K562 (cell line): ENCODE results near the gene TERT. TPM values are rescaled to one million over a fixed set of nuclear protein-coding genes. Genes with fewer than 3 reads are reported as not detected.

Experiments used
- ATAC-seq: fragments of 200-7000 bp; cut with Tn5 transposase; 3 replicates; pipeline ENCODE4 v1.9.1; 2020; ENCODE audit warnings: moderate library complexity
- BruUV-seq: library from RNA; stranded (reverse); fragments of 400-500 nt; replicated peaks from 2 replicates; lab custom pipeline; 2021; lab: Mats Ljungman, UMichigan
- CTCF ChIA-PET: fragments of 300-600 bp; formaldehyde crosslinking; extraction: SDS; loops from one replicate; lab custom pipeline; 2021; ENCODE audit warnings: low intra/inter-chr PET ratio; lab: Yijun Ruan, JAX
- POLR2A ChIA-PET: fragments of 300-600, 350-650 bp; sonication (Branson Sonifier 250); formaldehyde crosslinking; extraction: SDS; loops from one replicate; lab custom pipeline; 2021; ENCODE audit warnings: antibody characterized with exemption, inconsistent platforms; lab: Yijun Ruan, JAX
- DNase-seq, 4 experiments: peaks; one replicate each; pipeline versions ENCODE4 v3.0.0 to v3.0.0-alpha.2; 2011 to 2018; ENCODE audit warnings: low spot score in 3 of 4, mixed read lengths in 3 of 4; ENCODE audit errors: extremely low read depth in 1 of 4
- FAIRE-seq: peaks from 2 replicates; lab custom pipeline; 2011; peaks lifted over from hg19 to GRCh38; lab: Jason Lieb, UNC
- H2AFZ ChIP-seq: 2 replicates; pipeline ENCODE4 v1.6.0; 2011; ENCODE audit warnings: low read depth, low read length, control low read depth, inconsistent platforms
- H3K27ac ChIP-seq: fragments of 200-600 bp; 3 replicates; pipeline ENCODE4 v1.8.0; 2011; ENCODE audit warnings: low read depth, mild to moderate bottlenecking, control low read depth, inconsistent platforms, low read length, moderate library complexity, mixed read lengths; ENCODE audit errors: extremely low read depth
- H3K27me3 ChIP-seq, 2 experiments: fragments of 300-600 bp in 1 of 2; 2 replicates in 1 of 2; 3 replicates in 1 of 2; pipeline versions ENCODE4 v1.6.0 to v1.8.0; 2011; ENCODE audit warnings: inconsistent platforms in 2 of 2, low read length in 2 of 2, mild to moderate bottlenecking in 1 of 2, mixed read lengths in 1 of 2, moderate library complexity in 1 of 2; ENCODE audit not compliant: control insufficient read depth in 2 of 2, insufficient read depth in 2 of 2
- H3K36me3 ChIP-seq: fragments of 300-600 bp; 3 replicates; pipeline ENCODE4 v1.8.0; 2011; ENCODE audit warnings: mild to moderate bottlenecking, low read length, inconsistent platforms; ENCODE audit not compliant: control insufficient read depth, insufficient read depth
- H3K4me1 ChIP-seq, 2 experiments: fragments of 200-600 bp in 1 of 2; replicated peaks in 1 of 2; 2 replicates in 1 of 2; 3 replicates in 1 of 2; pipeline versions ENCODE4 v1.5.1 to v1.8.0; 2011; ENCODE audit warnings: inconsistent platforms in 2 of 2, low read length in 2 of 2, mild to moderate bottlenecking in 1 of 2, mixed read lengths in 1 of 2, moderate library complexity in 1 of 2; ENCODE audit not compliant: control insufficient read depth in 2 of 2, insufficient read depth in 2 of 2
- H3K4me2 ChIP-seq: 2 replicates; pipeline ENCODE4 v1.6.1; 2011; ENCODE audit warnings: low read length, control low read depth, inconsistent platforms, mixed read lengths; ENCODE audit not compliant: insufficient read depth
- H3K4me3 ChIP-seq: fragments of 200-600 bp; sonication (generic), shearing (Covaris generic); 2 replicates; pipeline ENCODE4 v1.5.1; 2016; ENCODE audit warnings: control low read depth, inconsistent platforms
- H3K79me2 ChIP-seq: fragments of 200-600 bp; 3 replicates; pipeline ENCODE4 v1.8.0; 2011; ENCODE audit warnings: low read length, inconsistent platforms; ENCODE audit not compliant: control insufficient read depth, insufficient read depth
- H3K9ac ChIP-seq, 2 experiments: 2 replicates each; pipeline versions ENCODE4 v1.6.0 to v1.6.1; 2011; ENCODE audit warnings: low read depth in 2 of 2, low read length in 2 of 2, control low read depth in 1 of 2, inconsistent platforms in 1 of 2, mild to moderate bottlenecking in 1 of 2, mixed read lengths in 1 of 2; ENCODE audit not compliant: insufficient read depth in 1 of 2
- H3K9me1 ChIP-seq: one replicate; pipeline ENCODE4 v1.6.0; 2011; ENCODE audit warnings: inconsistent platforms, mild to moderate bottlenecking, low read length, moderate library complexity; ENCODE audit not compliant: control insufficient read depth, insufficient read depth
- H3K9me3 ChIP-seq: replicated peaks from 2 replicates; pipeline ENCODE4 v1.5.1; 2011; ENCODE audit warnings: low read depth, low read length, inconsistent platforms; ENCODE audit not compliant: control insufficient read depth, insufficient read depth
- H4K20me1 ChIP-seq: replicated peaks from 2 replicates; pipeline ENCODE4 v1.6.1; 2011; ENCODE audit warnings: low read length, inconsistent platforms, mixed read lengths; ENCODE audit not compliant: control insufficient read depth, insufficient read depth
- GATA2 ChIP-seq: sonication (generic); formaldehyde crosslinking; IDR thresholded peaks from 2 replicates; pipeline ENCODE4 v1.4.0; 2020; ENCODE audit warnings: mild to moderate bottlenecking, missing genetic modification reagents
- POLR2G ChIP-seq: fragments of 200-400 bp; formaldehyde crosslinking; IDR thresholded peaks from 2 replicates; pipeline ENCODE4 v1.6.1; 2017; ENCODE audit warnings: low read depth, mild to moderate bottlenecking, antibody characterized with exemption, low read length, moderate library complexity
- RB1 ChIP-seq: fragments of 450-650 bp; IDR thresholded peaks from 2 replicates; pipeline ENCODE4 v1.6.1; 2017; ENCODE audit warnings: low read depth, mild to moderate bottlenecking
- WGBS: fragments of 100-300 bp; shearing (Covaris generic); methylation state at CpG from one replicate; pipeline ENCODE4 v1.1.6; 2016; ENCODE audit warnings: low coverage, mixed read lengths; ENCODE audit not compliant: insufficient coverage; ENCODE audit errors: missing lambda C conversion rate; 5-methylcytosine and 5-hydroxymethylcytosine counted together
- in situ Hi-C: fragments of 300-500 bp; cut with MboI; formaldehyde crosslinking; loops from 4 replicates; pipeline ENCODE4 v1.15.0; 2018; ENCODE audit warnings: inconsistent platforms, mixed read lengths
- intact Hi-C: fragments of 100-400 bp; cut with micrococcal nuclease; formaldehyde crosslinking; loops from 2 replicates; pipeline ENCODE4 v1.14.2; 2022
- polyA plus RNA-seq, 8 experiments: library from polyadenylated mRNA; depleted of rRNA in 4 of 8; stranded (reverse) in 5 of 8; unstranded in 3 of 8; fragments of >200 nt; fragmentation: Nextera tagmentation in 2 of 8; fragmentation: Illumina TruSeq in 1 of 8; extraction: Ambion mirVana in 2 of 8; extraction: Trizol in 1 of 8; gene quantifications; 2 replicates each; pipeline versions ENCODE4 v1.2.1 to v1.2.3, GENCODE V29; 2011 to 2014; ENCODE audit warnings: inconsistent platforms in 1 of 8, missing spikeins in 1 of 8
- total RNA-seq, 7 experiments: library from RNA; depleted of rRNA in 6 of 7; stranded (reverse); fragments of >200 nt in 6 of 7; fragmentation: Illumina TruSeq in 2 of 7; extraction: Trizol in 2 of 7; gene quantifications; 2 replicates each; pipeline versions ENCODE4 v1.2.1 to v1.2.3, GENCODE V29; 2011 to 2021; ENCODE audit warnings: low replicate concordance in 1 of 7

TERT gene
- total and polyA plus RNA-seq, 9 of the 15 experiments (the other 6 are each of a cell fraction or from before 2014, with no cell fraction given) = 0.08 to 4.5 (median 0.98) TPM; not detected in 1

GRCh38 chr5:1329111-1329579, 34.3 kb upstream of the TERT start:
- TF ChIP-seq POLR2G = peak; percentile 51; the same call in 1 of the 2 replicates
- TF ChIP-seq RB1 = no peak
- TF ChIP-seq GATA2 (CRISPR knock-in tag) = no peak
- TF ChIP-seq, all 486 proteins: peak for 1
- H3K79me2 ChIP-seq = peaks cover 6% of the 10 kb centered on the region; the same call in 1 of the 3 replicates
- H3K9ac ChIP-seq = no peak overlapping the region
- no peaks in the 10 kb centered on the region for H3K27me3 ChIP-seq
- H3K9me1 ChIP-seq = no peaks in the 10 kb centered on the region
- H3K4me3 ChIP-seq = no peak overlapping the region
- intact Hi-C loops = no loop called here
- no peaks in the 10 kb centered on the region for H3K9me3 ChIP-seq
- in situ Hi-C loops = no loop called here
- H4K20me1 ChIP-seq = peaks cover 37% of the 10 kb centered on the region
- peaks cover 75% of the 10 kb centered on the region for H3K36me3 ChIP-seq
- no peak overlapping the region for H2AFZ ChIP-seq
- no TSS peak for BruUV-seq
- ChIA-PET POLR2A (interaction anchor here (4.7 kb wide), 1 partner anchor 12 kb away, joined by 32 read pairs; no protein-coding TSS in a partner anchor), CTCF (no interaction called here)
- no peak for ATAC-seq
- no peak for FAIRE-seq
- no peak overlapping the region for H3K27ac ChIP-seq
- peaks cover 0 to 14% of the 10 kb centered on the region in 2 experiments; a peak in 2 of 5 replicates for H3K4me1 ChIP-seq
- DNase-seq = no peak
- WGBS = 96% methylated on average over 9 of the region's 9 CpGs
- no peak overlapping the region for H3K4me2 ChIP-seq
